ENCODE data around the gene GPC1.

GPC1 gene

GRCh38 chr2:240397924-240398645 is 37.4 kb upstream of the GPC1 start:
- no peak for DNase-seq

- DNase-seq = no peak
These were observed 36.7 kb upstream of the GPC1 start for GRCh38 chr2:240398661-240399267.

- DNase-seq = no peak
These were observed 35.8 kb upstream of the GPC1 start for GRCh38 chr2:240399419-240400324.

DNA sequence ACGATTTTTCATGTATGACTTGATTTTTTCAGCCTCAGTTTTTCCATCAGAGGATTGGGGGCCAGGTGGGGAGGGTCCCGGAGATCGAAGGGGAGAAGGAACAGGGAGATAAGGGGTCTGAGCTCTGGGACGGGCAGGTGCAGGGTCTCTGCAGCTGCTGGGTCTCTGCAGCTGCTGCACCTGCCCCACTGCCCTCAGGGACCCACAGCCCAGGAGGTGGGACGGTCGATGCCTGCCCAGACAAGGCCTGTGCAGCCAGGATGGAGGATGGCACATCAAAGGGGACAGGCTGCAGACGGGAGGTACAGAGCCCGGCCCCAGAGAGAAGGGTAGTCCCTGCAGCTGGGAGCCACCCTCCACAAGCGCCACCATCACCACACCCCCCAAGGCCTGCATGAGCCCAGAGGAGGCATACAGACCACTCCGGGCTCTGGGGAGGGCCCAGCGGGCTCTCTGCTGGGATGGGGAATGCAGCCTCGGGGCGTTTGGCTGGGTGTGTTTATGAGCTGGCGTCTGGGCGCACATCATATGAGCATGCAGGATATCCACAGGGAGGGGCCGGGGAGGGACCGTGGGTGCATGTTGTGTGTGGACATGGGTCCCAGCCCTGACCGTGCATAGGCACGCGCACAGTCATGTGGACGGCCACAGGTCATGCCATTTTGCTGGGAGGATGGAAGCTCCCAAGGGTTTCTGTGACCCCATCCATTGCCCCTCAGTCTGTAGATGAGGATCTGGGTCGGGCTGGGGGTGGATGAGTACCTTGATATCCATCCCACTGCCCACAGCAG is 34.9 kb upstream of the GPC1 start:
- DNase-seq = no peak

DNA sequence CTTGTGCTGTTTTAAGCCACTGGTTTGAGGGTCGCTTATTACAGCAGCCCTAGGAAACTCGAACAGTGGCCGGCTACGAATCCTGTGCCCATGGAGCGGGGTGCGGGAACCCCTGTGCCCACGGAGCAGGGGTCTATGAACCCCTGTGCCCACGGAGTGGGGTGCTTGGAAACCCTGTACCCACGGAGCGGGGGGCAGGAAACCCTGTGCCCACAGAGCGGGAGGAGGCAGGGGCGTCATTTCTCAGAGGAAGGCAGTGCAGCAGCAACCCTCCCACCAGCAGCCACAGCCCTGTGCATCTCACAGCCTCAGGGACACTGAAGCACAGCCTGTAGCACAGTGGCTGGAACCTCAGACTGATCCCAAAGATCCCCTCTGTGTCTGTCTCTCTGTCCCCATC is 34.2 kb upstream of the GPC1 start:
- DNase-seq = no peak

DNA sequence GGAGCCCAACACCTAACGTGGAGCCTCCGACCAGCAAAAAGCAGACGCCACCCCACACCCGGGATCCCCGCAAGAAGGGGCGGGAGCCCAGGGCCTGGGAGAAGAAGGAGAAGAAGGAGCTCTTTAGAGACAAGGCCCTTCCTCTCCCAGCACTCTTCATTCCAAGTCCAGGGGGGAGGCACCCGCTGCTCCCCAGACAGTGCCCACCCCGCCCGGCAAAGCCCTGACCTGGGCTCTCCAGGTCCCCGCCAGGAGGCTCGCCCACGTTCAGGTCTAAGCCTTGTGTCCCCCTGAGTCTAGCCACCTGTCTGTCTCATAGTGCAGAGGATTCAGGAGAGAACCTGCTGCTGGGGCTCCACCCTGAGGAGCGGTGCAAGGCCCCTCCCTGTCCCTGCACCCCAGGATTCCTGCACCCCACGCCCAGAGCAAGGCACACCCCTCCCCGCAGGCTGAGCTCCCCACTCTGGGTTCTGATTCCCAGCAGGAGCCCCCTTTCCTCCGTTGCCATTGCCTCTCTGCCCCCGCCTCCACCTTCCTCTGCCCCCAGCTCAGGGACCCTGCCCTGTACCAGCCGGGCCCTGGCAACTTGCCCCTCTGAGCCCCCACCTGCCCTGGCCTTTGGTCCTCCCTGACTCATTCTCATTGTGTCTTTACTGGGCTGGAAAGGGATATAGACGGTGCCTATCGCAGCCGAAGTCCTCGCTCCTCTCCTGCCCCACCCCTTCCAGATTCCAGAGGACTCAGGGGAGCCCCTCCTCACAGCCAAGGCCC is 33.5 kb upstream of the GPC1 start:
- no peak for DNase-seq

- DNase-seq = no peak
These were observed 32.7 kb upstream of the GPC1 start for GRCh38 chr2:240402566-240403272.

GRCh38 chr2:240403396-240404104 is 31.9 kb upstream of the GPC1 start:
- no peak for DNase-seq

GRCh38 chr2:240404174-240404852 is 31.1 kb upstream of the GPC1 start:
- DNase-seq = no peak

DNA sequence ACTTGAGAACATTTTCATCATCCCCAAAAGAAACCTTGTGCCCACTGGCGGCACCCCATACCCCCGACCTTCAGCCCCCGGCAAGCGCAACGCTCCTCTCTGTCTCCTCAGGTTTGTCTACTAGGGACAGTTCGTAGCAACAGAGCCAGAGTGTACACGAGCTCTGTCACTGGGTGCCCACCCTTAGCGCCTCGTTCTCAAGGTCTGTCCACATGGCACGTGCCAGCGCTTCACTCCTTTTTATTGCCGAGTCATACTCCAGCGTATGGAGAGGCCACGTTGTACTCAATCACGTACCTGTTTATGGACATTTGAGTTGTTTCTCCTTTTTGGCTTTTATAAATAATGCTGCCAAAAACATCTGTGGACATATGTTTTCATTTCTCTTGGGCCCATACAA is 30.3 kb upstream of the GPC1 start:
- no peak for DNase-seq

DNA sequence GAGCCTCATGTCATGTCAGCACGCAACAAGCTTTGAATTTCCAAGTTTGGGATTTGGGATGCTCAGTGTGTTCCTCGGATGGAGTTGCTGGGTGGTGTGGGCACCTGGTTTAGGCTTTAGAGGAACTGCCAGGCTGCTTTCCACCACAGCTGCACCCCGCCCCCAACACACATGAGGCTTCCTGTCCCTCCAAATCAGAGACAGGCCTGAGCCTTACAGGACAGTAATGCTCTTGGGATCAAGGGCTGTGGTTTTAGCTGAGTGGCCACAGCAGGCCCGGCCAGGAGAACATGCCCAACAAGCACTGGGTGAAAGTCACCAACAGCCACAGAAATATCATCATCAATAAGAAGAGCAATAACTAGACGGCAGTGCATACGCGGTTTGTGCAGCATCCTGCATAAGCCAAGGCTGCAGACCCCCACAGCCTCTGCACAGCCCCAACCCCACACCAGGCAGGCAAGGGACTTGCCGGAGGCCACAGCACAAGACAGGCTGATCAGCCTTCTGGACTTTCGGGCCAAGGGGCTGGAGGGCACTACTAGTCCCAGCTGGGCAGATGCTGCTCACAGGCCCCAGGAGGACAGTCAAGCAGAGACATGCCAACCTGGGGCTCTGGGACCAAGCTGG is 29.7 kb upstream of the GPC1 start:
- no peak for DNase-seq

GRCh38 chr2:240407090-240407489 is 28.4 kb upstream of the GPC1 start:
- no peak for DNase-seq

- no peak for DNase-seq
These were observed 25.5 kb upstream of the GPC1 start for GRCh38 chr2:240410004-240410403.

DNA sequence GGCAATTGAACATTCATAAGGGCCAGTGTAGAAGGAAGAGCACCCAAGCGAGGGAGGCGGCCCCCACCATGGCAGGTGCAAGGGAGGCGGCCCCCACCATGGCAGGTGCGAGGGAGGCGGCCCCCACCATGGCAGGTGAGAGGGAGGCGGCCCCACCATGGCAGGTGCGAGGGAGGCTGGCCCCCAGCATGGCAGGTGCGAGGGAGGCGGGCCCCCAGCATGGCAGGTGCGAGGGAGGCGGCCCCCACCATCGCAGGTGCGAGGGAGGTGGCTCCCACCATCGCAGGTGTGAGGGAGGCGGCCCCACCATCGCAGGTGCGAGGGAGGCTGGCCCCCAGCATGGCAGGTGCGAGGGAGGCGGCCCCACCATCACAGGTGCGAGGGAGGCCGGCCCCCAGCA is 24.7 kb upstream of the GPC1 start:
- no peak for DNase-seq

DNA sequence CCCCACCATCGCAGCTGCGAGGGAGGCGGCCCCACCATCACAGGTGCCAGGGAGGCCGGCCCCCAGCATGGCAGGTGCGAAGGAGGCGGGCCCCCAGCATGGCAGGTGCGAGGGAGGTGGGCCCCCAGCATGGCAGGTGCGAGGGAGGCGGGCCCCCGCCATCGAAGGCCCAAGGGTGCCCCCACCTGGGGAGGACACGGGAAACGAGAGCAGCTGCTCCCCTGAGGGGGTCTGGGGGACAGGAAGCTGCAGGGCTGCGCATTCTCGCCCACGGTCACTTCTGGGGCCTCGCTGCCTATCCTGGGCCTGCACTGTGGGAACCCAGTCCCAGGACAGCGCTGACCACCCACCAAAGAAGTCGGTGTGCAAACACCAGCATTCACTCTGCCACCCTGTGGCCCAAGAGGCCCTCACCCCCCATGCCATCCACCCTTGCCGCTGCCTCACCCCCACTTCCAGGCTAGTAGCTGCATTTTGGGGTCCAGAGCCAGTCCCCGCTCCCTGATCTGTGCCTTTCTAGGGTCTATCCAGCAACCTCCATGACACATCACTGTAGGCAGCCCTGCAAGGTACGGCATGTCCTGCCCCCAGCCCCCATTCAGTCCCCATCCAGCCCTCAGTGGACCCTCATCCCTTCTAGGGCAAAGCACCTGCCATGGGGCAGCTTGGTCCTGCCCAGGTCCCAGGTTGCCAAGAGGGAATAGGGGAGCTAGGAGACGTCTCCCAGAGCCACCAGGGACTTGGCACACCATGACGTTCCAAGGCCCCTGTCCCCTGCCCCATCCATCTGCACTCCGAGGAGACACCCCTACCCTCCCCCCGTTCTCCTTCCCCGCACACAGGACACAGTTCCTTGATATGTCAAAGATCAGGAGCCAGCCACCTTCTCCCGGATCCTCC is 24.0 kb upstream of the GPC1 start:
- no peak for DNase-seq

GRCh38 chr2:240412211-240412861 is 23.1 kb upstream of the GPC1 start:
- no peak for DNase-seq

DNA sequence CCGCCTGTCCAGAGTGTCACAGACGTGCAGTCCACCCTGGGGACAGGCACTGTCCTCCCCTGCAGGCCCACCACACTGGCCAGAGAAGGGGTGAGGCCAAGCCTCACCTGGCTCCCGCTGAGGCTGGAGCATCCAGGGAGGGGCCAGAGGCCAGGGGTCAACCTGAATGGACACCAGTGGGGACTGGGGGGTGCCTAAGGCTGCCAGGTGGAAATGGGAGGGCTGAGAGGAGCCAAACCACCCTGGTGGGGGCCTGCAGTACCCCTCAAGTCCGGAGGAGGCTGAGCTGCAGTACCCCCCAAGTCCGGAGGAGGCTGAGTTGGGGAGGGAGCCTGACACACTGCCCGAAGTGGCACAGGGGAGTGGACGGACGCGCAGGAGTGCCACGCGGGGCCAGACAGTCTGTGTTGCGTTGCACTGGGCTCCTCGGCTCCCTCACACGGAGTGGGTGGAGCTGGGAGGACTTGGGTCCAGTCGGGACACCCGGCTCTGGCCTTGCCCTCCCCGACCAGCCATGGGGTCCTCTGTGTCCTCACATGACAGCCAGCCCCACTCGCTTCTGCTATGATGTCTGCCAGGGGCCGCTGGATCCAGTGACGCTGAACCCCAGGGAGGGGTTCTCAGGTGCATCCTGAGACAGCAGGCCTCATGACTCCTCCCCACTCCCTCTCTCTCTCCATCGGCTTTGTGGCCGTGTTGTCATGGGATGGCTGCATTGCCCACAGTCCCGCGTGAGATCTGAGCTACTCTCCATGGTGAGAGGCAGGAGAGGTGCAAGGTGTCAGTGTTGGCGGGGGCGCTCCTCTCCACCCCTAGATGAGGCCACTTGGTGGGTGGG is 22.3 kb upstream of the GPC1 start:
- DNase-seq = no peak
